Activated CD4-positive, alpha-beta memory T cell treated with anti-CD3 and anti-CD28 coated beads for 36 hours (primary cell): ENCODE results near the gene NUCB1. TPM values are rescaled to one million over a fixed set of nuclear protein-coding genes. Genes with fewer than 3 reads are reported as not detected.
A peak's percentile ranks its signal among the peaks of the same experiment; 100 is the strongest.
"Not testable (repeated sequence)": the region's sequence is repeated elsewhere in the genome, so short reads cannot be mapped to it uniquely, and the experiment has no call there.

Experiments used
- CTCF ChIA-PET: fragments of 350-600 bp; sonication (Branson Sonifier 250); formaldehyde crosslinking; loops from one replicate; lab custom pipeline; 2021; ENCODE audit warnings: antibody characterized with exemption, inconsistent platforms; lab: Charles Lee
- POLR2A ChIA-PET: fragments of 350-600 bp; sonication (Branson Sonifier 250); formaldehyde crosslinking; loops from one replicate; lab custom pipeline; 2021; ENCODE audit warnings: antibody characterized with exemption; lab: Charles Lee
- DNase-seq: peaks from one replicate; pipeline ENCODE4 v3.0.0-alpha.2; 2020
- H3K27ac Mint-ChIP-seq: one replicate; pipeline ENCODE4 v1.8.0; 2021; ENCODE audit warnings: mixed read lengths
- H3K27me3 Mint-ChIP-seq: one replicate; pipeline ENCODE4 v1.8.0; 2021; ENCODE audit warnings: mixed read lengths
- H3K36me3 Mint-ChIP-seq: one replicate; pipeline ENCODE4 v1.8.0; 2021; ENCODE audit warnings: mixed read lengths
- H3K4me1 Mint-ChIP-seq: one replicate; pipeline ENCODE4 v1.8.0; 2021; ENCODE audit warnings: low read depth, mixed read lengths
- H3K4me3 Mint-ChIP-seq: one replicate; pipeline ENCODE4 v1.8.0; 2021; ENCODE audit warnings: mild to moderate bottlenecking, mixed read lengths
- H3K9me3 Mint-ChIP-seq: one replicate; pipeline ENCODE4 v1.8.0; 2021; ENCODE audit warnings: mixed read lengths
- intact Hi-C: fragments of 100-400 bp; cut with micrococcal nuclease; formaldehyde crosslinking; loops from one replicate; pipeline ENCODE4 v1.15.1; 2023
- total RNA-seq, 2 experiments: library from RNA; stranded (reverse); gene quantifications; one replicate each; pipeline ENCODE4 v1.2.3, GENCODE V29; 2021

Gene NUCB1
- total RNA-seq, 2 experiments from 2014 or later, result 154 to 159 TPM

DNA sequence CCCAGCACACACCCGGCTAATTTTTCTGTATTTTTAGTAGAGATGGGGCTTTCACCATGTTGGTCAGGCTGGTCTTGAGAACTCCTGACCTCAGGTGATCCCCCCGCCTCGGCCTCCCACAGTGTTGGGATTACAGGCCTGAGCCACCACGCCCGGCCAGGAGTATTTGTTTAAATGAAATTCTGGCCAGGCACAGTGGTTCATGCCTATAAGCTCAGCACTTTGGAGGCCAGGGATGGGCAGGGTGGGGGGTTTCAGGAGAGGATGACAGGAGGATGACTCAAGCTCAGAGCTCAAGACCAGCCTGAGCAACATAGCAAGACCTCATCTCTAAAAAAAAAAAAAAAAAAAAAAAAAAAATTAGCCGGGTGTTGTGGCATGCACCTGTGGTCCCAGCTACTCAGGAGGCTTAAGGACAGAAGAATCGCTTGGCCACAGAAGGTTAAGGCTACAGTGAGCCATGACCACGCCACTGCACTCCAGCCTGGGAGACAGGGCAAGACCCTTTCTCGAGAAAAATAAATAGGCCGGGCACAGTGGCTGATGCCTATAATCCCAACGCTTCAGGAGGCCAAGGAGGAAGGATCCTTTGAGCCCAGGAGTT lies 25.2 kb downstream of the NUCB1 start:
- POLR2A ChIA-PET, result interaction anchor here (1.5 kb wide), 2 partner anchors 24 to 50 kb away, joined by 4 read pairs; no protein-coding TSS in a partner anchor
- Mint-ChIP-seq H3K36me3 (peaks cover 15% of the 10 kb centered on the region), H3K27me3 (no peaks in the 10 kb centered on the region), H3K4me3 (no peak overlapping the region), H3K4me1 (peaks cover 4% of the 10 kb centered on the region), H3K27ac (no peak overlapping the region), H3K9me3 (no peaks in the 10 kb centered on the region)
- CTCF ChIA-PET, result interaction anchor here (1.3 kb wide), 1 partner anchor 45 kb away, joined by 5 read pairs; no protein-coding TSS in a partner anchor
- no peak for DNase-seq
- intact Hi-C loops, result no loop called here

GRCh38 chr19:48925890-48926289 lies 25.8 kb downstream of the NUCB1 start:
- H3K9me3 Mint-ChIP-seq, H3K4me3 Mint-ChIP-seq, H3K27ac Mint-ChIP-seq, intact Hi-C loops, CTCF ChIA-PET, DNase-seq, H3K27me3 Mint-ChIP-seq, H3K4me1 Mint-ChIP-seq: not testable (repeated sequence)
- POLR2A ChIA-PET, result interaction anchor here (1.5 kb wide), 1 partner anchor 51 kb away, joined by 4 read pairs; no protein-coding TSS in a partner anchor
- peaks cover 13% of the 10 kb centered on the region for H3K36me3 Mint-ChIP-seq

DNA sequence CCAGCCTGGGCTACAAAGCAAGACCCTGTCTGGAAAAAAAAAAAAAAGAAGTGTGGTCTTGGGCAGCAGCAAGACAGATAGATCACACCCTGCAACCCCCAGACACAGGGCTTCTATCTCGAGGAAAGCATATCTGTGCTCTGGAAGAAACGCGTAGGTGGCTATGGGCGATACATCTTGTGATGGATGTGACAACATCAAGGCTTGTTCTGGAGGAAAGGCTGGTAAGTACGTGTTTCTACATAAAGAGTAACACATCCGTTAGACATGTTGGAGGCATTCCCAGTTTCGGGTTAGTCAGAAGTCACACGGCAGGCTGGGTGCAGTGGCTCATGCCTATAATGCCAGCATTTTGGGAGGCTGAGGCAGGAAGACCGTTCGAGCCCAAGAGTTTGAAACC lies 26.8 kb downstream of the NUCB1 start:
- DNase-seq, result peak; percentile 54
- intact Hi-C loops, result no loop called here
- H3K9me3 Mint-ChIP-seq, result no peaks in the 10 kb centered on the region
- POLR2A ChIA-PET, result interaction anchor here (1.5 kb wide), 1 partner anchor 52 kb away, joined by 4 read pairs; no protein-coding TSS in a partner anchor
- CTCF ChIA-PET, result no interaction called here
- H3K27ac Mint-ChIP-seq, result peak overlapping the region; percentile 49
- peaks cover 4% of the 10 kb centered on the region for H3K4me1 Mint-ChIP-seq
- no peak overlapping the region for H3K4me3 Mint-ChIP-seq
- peaks cover 5% of the 10 kb centered on the region for H3K36me3 Mint-ChIP-seq
- no peaks in the 10 kb centered on the region for H3K27me3 Mint-ChIP-seq

- DNase-seq, intact Hi-C loops, H3K36me3 Mint-ChIP-seq, H3K4me1 Mint-ChIP-seq, H3K9me3 Mint-ChIP-seq, H3K4me3 Mint-ChIP-seq, POLR2A ChIA-PET, CTCF ChIA-PET, H3K27ac Mint-ChIP-seq, H3K27me3 Mint-ChIP-seq: not testable (repeated sequence)
Measured at GRCh38 chr19:48927692-48928091, 27.6 kb downstream of the NUCB1 start.

DNA sequence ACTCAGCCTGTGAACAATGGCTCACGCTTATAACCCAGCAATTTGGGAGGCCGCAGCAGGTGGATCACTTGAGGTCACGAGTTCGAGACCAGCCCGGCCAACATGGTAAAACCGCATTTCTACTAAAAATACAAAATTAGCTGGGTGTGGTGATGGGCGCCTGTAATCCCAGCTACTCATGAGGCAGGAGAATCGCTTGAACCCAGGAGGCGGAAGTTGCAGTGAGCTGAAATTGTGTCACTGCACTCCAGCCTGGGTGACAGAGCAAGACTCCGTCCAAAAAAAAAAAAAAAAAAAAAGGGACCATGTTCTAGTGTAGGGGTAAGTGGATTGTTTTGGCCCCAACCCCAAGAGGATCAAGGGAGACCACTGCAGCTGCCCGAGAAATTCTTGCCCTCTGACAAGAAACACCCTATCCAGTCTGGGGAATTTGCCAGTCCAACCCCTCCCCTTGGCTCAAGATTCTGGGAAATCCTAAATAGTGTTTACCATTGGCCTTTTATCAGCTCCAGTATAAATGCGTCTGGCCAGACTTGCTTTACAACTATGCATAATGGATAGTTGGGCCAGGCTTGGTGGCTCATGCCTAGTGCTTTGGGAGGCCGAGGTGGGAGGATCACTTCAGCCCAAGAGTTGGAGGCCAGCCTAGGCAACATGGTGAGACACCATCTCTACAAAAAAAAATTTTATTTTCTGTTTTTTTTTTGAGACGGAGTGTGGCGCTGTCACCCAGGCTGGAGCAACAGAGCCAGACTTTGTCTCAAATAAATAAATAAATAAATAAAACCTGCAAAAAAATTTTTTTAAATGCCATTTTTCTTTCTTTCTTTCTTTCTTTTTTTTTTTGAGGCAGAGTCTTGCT lies 28.3 kb downstream of the NUCB1 start:
- Mint-ChIP-seq H3K27me3 (no peaks in the 10 kb centered on the region), H3K36me3 (no peaks in the 10 kb centered on the region), H3K4me3 (no peak overlapping the region), H3K27ac (no peak overlapping the region), H3K4me1 (peaks cover 6% of the 10 kb centered on the region), H3K9me3 (no peaks in the 10 kb centered on the region)
- ChIA-PET CTCF (no interaction called here), POLR2A (interaction anchor here (1.0 kb wide), 1 partner anchor 8 kb away, joined by 3 read pairs; no protein-coding TSS in a partner anchor)
- no peak for DNase-seq
- intact Hi-C loops, result no loop called here

DNA sequence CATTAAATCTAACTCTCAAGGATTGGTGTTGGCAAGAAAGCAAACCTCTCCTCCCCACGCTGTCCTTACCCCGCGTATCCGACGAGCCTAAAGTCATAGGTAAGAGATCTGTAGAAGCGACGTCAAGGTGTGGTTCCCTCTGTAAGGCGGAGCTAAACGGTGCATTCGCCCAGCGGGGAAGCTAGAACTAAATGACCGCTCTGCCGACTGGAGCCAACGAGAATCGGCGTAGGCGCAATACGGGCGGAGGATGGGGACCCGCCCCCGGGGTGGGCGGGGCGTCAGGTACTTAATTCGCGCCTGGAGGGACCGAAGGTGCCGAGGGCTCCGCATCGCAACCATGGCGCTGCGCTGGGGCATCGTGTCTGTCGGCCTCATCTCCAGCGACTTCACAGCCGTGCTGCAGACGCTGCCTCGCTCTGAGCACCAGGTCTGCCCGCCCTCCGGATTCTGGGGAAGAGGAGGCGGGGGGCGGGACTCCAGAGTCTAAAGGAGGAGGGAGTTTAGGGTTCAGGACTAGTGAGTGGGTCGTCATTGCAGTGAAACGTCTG lies 33.3 kb downstream of the NUCB1 start, which contains the start of gene DHDH:
Gene DHDH, plus strand, starts transcription at position 318 of the 551 bp plus-strand sequence. Its CDS starts 23 bp downstream, at position 341.
- DNase-seq, result peak; percentile 89
- Mint-ChIP-seq H3K27ac (peak within 1 kb of the TSS; percentile 69), H3K9me3 (no peaks in the 10 kb centered on the region), H3K36me3 (no peaks in the 10 kb centered on the region), H3K4me1 (peaks cover 10% of the 10 kb centered on the region), H3K4me3 (peak within 1 kb of the TSS; percentile 78), H3K27me3 (no peaks in the 10 kb centered on the region)
- ChIA-PET POLR2A (interaction anchor here (1.0 to 1.1 kb wide), 2 partner anchors 31 to 60 kb away, joined by 3 read pairs; partner anchors contain the start of genes GYS1 and RUVBL2), CTCF (interaction anchor here (1.0 to 2.1 kb wide), 3 partner anchors 37 to 146 kb away, joined by 3 to 11 read pairs (median 3); no protein-coding TSS in a partner anchor)
- intact Hi-C loops, result loop anchor here (1.0 to 2.0 kb wide), 2 partner anchors 33 to 37 kb away; partner anchors contain the start of gene NUCB1

DNA sequence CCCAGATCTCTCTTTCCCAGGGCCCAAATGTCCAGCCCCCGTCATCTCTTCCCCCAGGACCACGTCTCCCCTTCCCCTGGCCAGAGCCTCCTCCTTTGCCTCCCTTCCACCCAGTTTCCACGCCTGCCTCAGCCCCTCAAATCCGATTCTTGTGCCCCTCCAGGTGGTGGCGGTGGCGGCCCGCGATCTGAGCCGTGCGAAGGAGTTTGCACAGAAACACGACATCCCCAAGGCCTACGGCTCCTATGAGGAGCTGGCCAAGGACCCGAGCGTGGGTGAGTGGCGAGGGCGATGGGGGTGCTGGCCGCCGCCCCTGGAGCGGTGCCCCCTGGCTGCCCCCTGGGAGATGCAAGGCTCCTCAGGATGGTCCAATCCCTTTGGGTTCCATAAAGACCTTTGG lies 34.7 kb downstream of the NUCB1 start:
- intact Hi-C loops, result no loop called here
- ChIA-PET CTCF (no interaction called here), POLR2A (no interaction called here)
- H3K27ac Mint-ChIP-seq, result no peak overlapping the region
- no peaks in the 10 kb centered on the region for H3K9me3 Mint-ChIP-seq
- no peaks in the 10 kb centered on the region for H3K36me3 Mint-ChIP-seq
- H3K4me3 Mint-ChIP-seq, result no peak overlapping the region
- H3K27me3 Mint-ChIP-seq, result no peaks in the 10 kb centered on the region
- no peak for DNase-seq
- H3K4me1 Mint-ChIP-seq, result peaks cover 10% of the 10 kb centered on the region

- intact Hi-C loops, result no loop called here
- Mint-ChIP-seq H3K4me3 (no peak overlapping the region), H3K4me1 (peaks cover 10% of the 10 kb centered on the region), H3K9me3 (peaks cover under 1% of the 10 kb centered on the region), H3K36me3 (peaks cover under 1% of the 10 kb centered on the region), H3K27me3 (no peaks in the 10 kb centered on the region), H3K27ac (no peak overlapping the region)
- no peak for DNase-seq
- POLR2A ChIA-PET, result no interaction called here
- CTCF ChIA-PET, result no interaction called here
Measured at GRCh38 chr19:48935864-48936263, 35.8 kb downstream of the NUCB1 start.

GRCh38 chr19:48938256-48938655 lies 38.1 kb downstream of the NUCB1 start:
- ChIA-PET CTCF (no interaction called here), POLR2A (no interaction called here)
- Mint-ChIP-seq H3K4me3 (no peak overlapping the region), H3K36me3 (peaks cover 2% of the 10 kb centered on the region), H3K27me3 (no peaks in the 10 kb centered on the region), H3K27ac (no peak overlapping the region), H3K4me1 (peaks cover 9% of the 10 kb centered on the region), H3K9me3 (peaks cover 4% of the 10 kb centered on the region)
- no peak for DNase-seq
- intact Hi-C loops, result no loop called here

DNA sequence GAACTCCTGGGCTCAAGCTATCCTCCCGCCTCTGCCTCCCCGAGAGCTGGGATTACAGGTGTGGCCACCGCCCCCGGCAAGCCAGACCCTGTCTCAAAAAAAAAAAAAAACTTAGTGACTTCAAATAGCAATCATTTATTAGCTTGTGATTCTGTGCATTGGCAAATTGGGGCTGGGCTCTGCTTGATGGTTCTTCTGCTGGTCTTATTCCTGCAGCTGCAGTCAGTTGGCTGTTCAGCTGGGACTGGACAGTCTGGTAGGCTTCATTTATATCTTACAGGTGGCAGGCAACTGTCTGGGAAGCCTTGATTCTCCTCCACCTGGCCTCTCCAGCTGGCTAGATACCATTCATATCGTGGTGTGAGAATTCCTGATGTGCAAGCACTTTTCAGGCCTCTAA lies 40.8 kb downstream of the NUCB1 start:
- Mint-ChIP-seq H3K9me3 (peaks cover 4% of the 10 kb centered on the region), H3K4me1 (no peaks in the 10 kb centered on the region), H3K27ac (no peak overlapping the region), H3K27me3 (no peaks in the 10 kb centered on the region), H3K36me3 (peaks cover 2% of the 10 kb centered on the region), H3K4me3 (no peak overlapping the region)
- ChIA-PET POLR2A (no interaction called here), CTCF (interaction anchor here (0.6 to 1.9 kb wide), 2 partner anchors 29 to 153 kb away, joined by 3 to 9 read pairs; no protein-coding TSS in a partner anchor)
- no peak for DNase-seq
- intact Hi-C loops, result no loop called here

- Mint-ChIP-seq H3K4me1 (no peaks in the 10 kb centered on the region), H3K27me3 (no peaks in the 10 kb centered on the region), H3K4me3 (no peak overlapping the region), H3K27ac (no peak overlapping the region), H3K9me3 (peaks cover 7% of the 10 kb centered on the region), H3K36me3 (peaks cover 2% of the 10 kb centered on the region)
- ChIA-PET CTCF (interaction anchor here (1.4 kb wide), 1 partner anchor 56 kb away, joined by 4 read pairs; no protein-coding TSS in a partner anchor), POLR2A (no interaction called here)
- DNase-seq, result no peak
- intact Hi-C loops, result no loop called here
Measured at GRCh38 chr19:48943081-48943480, 43.0 kb downstream of the NUCB1 start.

DNA sequence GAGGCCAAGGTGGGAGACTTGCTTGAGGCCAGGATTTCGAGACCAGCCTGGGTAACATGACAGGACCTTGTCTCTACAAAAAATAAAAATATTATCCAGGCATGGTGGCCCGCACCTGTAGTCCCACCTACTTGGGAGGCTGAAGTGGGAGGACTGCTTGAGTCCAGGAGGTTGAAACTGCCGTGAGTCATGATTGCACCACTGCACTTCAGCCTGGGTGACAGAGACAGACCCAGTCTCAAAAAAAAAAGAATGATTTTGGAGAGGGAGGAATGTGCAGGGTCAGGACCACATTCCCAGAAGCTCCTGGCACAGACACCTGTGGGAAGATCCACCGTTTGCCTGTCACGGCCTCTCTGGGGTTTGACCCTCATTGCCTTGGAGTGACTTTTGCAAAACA lies 45.3 kb downstream of the NUCB1 start:
- Mint-ChIP-seq H3K4me1 (no peaks in the 10 kb centered on the region), H3K27me3 (no peaks in the 10 kb centered on the region), H3K4me3 (no peak overlapping the region), H3K27ac (no peak overlapping the region), H3K36me3 (peaks cover 4% of the 10 kb centered on the region), H3K9me3 (peaks cover 9% of the 10 kb centered on the region)
- no peak for DNase-seq
- intact Hi-C loops, result no loop called here
- CTCF ChIA-PET, result no interaction called here
- POLR2A ChIA-PET, result no interaction called here
